ENCODE data around the gene POLD4.

Gene POLD4

DNA sequence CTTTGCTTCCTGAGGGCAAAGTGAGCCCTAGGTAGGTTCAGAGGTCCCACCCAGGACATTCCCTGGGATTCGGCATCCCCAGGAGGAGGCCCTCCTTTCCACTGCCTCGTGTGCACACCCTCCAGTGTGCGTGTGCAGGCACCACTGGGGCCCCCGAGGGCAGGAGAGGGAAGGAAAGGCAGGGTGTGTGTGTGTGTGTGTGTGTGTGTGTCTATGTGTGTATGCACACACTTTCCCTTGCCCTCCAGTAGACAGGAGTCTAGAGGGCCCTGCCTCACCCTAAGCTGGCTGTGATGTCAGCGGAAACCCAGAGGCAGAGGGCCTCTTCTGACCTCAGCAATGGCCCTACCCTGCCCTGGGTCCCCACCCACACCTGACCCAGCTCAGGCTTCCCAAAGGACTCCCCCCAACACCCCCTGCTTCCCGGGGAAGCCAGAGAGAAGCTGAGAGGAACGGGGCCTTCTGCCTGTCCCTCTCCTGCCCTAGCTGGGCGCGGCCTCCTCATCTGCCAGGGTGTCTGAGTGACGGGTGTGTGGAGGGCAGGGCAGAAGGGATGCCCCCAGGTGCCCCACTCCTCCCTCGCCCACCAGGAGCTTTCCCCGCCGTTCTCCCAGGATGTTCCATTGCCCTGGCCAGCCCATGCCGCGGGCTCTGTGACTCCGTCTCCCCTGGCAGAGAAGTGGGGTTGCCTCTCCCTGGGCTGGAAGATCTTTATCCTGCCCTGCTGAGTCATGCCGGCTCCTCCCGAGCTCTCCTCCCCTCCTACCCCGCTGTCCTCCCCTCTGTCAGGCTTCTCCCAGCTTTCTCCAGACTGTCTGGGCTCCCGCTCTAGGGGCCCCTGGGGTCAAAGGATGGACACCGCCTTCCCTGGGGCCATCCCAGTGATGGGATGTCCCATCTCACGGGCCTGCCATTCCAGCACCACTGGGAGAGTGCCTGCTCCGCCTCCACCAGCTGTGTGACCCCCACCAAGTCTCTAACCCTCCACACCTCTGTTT is 26.0 kb upstream of the POLD4 start:
- no peak for DNase-seq
- no peaks in the 10 kb centered on the region for H3K36me3 Mint-ChIP-seq
- CTCF ChIA-PET, result interaction anchor here (1.1 to 24.9 kb wide), 4 partner anchors 10 to 116 kb away, joined by 3 to 564 read pairs (median 60); partner anchors contain the start of gene POLD4
- H3K4me1 Mint-ChIP-seq, result peaks cover 15% of the 10 kb centered on the region
- H3K9me3 Mint-ChIP-seq, result no peaks in the 10 kb centered on the region
- no peak overlapping the region for H3K4me3 Mint-ChIP-seq
- H3K27ac Mint-ChIP-seq, result no peak overlapping the region
- H3K27me3 Mint-ChIP-seq, result peaks cover 88% of the 10 kb centered on the region

DNA sequence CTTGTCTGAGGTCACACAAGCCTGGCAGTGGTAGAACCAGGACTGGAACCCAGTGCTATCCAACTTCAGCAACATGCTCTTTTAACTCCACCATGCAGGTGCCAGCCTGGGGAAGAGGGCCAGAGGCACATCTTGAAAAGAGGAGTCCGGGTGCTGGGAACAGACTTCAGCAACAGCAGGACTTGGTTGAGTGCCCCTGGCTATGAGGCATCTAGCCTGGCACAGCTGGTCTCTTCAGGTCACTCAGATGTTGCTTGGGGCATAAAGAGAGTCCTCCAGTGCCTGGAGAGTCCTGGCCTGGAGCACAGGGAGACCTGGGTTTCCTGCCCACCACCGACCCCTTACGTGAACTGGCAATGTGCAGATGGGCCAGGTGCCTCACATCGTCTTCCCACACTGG is 25.2 kb upstream of the POLD4 start:
- no peaks in the 10 kb centered on the region for H3K9me3 Mint-ChIP-seq
- no peaks in the 10 kb centered on the region for H3K36me3 Mint-ChIP-seq
- peaks cover 22% of the 10 kb centered on the region for H3K4me1 Mint-ChIP-seq
- no peak overlapping the region for H3K27ac Mint-ChIP-seq
- DNase-seq, result no peak
- peaks cover 88% of the 10 kb centered on the region for H3K27me3 Mint-ChIP-seq
- no peak overlapping the region for H3K4me3 Mint-ChIP-seq
- CTCF ChIA-PET, result interaction anchor here (1.1 to 24.9 kb wide), 5 partner anchors 8 to 116 kb away, joined by 3 to 564 read pairs (median 7); partner anchors contain the start of gene POLD4

DNA sequence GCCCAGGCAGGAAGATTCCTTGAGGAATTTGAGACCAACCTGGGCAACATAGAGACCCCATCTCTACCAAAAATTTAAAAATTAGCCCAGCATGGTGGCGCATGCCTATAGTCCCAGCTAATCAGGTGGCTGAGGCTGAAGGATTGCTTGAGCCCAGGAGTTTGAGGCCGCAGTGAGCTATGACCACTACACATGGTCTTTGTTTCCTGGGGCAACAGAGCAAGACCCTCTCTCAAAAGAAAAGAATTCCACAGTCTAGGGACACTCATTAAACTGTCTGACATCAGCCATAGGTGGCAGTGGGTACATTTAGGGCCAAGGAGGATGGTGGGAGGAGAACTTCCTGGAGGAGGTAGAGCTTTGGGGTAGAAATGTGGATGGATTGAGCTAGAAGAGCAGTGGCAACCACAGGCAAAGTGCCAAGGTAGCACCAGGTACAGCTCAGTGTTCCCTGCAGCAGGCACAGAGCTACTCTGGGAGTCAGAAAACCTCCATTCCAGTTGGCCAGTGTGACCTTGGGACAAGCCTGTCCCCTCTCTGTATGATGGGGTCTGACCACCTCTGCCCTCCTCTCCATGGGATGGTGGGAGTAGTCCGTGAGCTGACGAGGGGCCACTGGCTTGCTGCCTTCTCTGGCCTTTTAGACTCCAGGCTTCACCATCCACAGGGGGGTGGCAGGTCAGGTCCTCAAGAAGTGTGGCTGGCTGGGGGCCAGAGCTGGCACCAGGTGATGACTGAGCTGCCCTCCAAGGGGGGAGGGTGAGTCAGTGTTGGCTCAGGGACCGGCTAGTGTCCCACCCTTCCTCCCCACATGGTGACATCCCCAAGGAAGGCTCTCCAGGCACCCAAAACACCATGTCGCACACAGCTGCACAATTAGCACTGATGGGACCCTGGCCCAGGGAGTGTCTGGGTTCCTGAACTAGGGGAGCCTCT is 23.8 kb upstream of the POLD4 start:
- DNase-seq, result no peak
- H3K27me3 Mint-ChIP-seq, result peaks cover 94% of the 10 kb centered on the region
- no peaks in the 10 kb centered on the region for H3K9me3 Mint-ChIP-seq
- H3K4me1 Mint-ChIP-seq, result peaks cover 22% of the 10 kb centered on the region
- CTCF ChIA-PET, result interaction anchor here (1.8 to 24.9 kb wide), 3 partner anchors 10 to 31 kb away, joined by 7 to 564 read pairs (median 116); partner anchors contain the start of gene POLD4
- H3K36me3 Mint-ChIP-seq, result no peaks in the 10 kb centered on the region
- H3K4me3 Mint-ChIP-seq, result no peak overlapping the region
- no peak overlapping the region for H3K27ac Mint-ChIP-seq

DNA sequence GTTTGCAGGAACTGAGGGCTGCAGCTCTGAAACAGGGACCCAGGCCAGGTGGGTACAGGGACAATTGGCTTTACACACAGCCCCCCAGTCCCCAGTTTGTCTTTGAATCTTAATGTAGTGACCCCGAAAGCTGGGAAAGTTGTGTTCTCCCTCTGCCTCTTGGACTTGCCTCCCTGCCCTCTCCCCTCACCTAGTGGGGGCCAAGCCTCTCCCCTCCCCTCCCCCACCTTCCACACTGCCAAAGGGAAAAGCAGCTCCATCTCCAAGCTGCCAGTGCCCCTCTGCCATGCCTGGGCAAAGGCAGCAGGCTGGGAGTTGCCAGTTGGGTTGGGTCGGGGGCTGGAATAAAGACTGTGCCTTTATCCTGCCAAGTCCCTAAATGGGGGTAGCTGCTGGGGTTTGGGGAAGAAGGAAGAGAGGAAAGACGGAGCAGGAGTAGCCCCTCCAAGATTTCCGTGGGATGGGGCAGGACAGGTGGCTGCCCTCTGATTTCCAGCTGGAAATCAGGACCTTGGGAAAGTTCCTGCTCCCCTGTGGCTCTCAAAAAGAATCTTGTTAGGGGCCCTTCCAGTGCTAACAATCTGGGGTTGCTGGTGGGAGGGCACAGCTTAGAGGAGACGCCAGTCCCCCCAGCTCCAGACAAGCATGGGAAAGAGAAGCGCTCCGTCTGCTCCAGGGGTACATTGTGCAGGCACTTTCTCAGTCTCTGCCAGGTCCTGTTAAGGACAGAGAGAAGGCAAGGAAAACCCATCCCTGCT is 22.9 kb upstream of the POLD4 start:
- H3K4me3 Mint-ChIP-seq, result no peak overlapping the region
- DNase-seq, result no peak
- CTCF ChIA-PET, result interaction anchor here (8.2 to 24.9 kb wide), 2 partner anchors 22 to 31 kb away, joined by 116 to 564 read pairs; partner anchors contain the start of gene POLD4
- H3K4me1 Mint-ChIP-seq, result peaks cover 28% of the 10 kb centered on the region
- H3K9me3 Mint-ChIP-seq, result no peaks in the 10 kb centered on the region
- H3K27ac Mint-ChIP-seq, result no peak overlapping the region
- H3K27me3 Mint-ChIP-seq, result peaks cover 96% of the 10 kb centered on the region
- no peaks in the 10 kb centered on the region for H3K36me3 Mint-ChIP-seq

DNA sequence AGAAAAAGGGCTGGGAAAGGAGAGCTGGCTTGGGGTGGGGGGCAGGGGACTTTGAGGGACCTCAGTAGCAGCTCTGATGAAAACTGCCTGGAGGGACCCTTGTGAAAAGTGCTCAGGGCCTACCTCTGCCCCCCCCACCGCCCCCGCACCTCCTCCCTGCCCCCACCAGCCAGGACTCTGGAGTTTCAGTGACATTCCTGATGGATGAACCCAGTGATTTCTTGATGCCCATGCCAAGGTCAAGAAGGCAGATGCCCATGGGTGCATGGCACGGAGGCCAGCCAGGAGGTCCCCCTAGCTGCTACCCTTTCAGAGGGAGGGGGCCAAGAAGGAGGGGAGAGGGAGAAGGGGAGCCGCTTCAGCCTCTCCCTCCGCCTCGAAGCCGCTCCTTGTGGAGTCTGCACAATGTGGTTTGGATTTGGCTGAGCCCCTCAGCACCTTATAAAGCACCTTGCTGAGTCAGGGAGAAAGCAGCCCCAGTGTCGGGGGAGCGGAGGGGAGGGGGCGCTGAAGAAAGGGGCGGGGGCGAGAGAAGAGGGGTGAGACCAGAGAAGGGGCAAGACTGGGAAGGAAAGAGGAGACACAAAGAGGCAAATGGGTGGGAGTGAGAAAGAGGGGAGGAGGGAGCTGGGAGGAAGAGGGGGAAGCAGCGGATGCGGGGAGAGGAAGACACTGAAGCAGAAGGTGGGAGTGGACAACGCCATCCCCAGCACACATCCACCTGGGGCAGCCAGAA is 22.1 kb upstream of the POLD4 start:
- Mint-ChIP-seq H3K27ac (no peak overlapping the region), H3K4me3 (no peak overlapping the region), H3K9me3 (no peaks in the 10 kb centered on the region), H3K27me3 (peaks cover 96% of the 10 kb centered on the region), H3K4me1 (peaks cover 31% of the 10 kb centered on the region), H3K36me3 (no peaks in the 10 kb centered on the region)
- no peak for DNase-seq
- CTCF ChIA-PET, result interaction anchor here (2.0 to 24.9 kb wide), 3 partner anchors 13 to 30 kb away, joined by 13 to 564 read pairs (median 116); partner anchors contain the start of gene POLD4

DNA sequence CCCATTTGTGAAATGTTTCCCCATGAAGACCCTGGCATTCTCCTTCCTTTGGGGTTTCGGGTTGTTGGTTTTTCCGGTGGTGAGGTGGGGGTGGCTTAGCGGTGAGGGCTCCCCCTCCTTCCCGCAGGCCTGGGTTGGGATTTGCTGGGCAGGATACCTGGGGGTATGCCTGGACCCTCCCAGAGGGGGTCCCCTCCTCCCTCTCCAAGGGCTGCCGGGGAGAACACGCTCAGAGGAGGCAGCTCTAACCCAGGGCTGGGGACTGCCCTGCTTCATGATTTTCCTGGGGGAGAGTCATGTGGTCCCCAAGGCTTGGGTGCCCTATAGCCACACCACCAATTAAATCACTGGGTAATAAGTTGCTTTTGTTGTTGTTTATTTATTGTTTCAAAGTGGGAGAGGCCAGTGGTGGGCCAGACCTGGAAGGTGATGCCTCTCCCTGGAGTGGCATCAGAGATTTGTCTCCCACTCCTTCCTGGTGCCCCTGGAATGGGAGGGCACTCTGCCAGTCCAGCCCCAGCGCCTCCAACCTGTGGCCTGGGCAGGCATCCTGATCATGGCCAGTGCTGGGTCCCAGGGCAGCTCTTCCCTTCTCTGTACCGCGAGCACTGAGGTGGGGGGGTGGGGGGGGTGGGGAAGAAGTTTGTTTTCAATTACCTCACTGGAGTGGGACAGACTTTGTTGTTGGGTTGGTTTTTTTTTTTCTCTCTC is 21.4 kb upstream of the POLD4 start:
- CTCF ChIA-PET, result interaction anchor here (0.9 to 24.9 kb wide), 9 partner anchors 8 to 113 kb away, joined by 3 to 564 read pairs (median 7); partner anchors contain the start of gene POLD4
- peaks cover 96% of the 10 kb centered on the region for H3K27me3 Mint-ChIP-seq
- no peaks in the 10 kb centered on the region for H3K9me3 Mint-ChIP-seq
- no peaks in the 10 kb centered on the region for H3K36me3 Mint-ChIP-seq
- H3K4me3 Mint-ChIP-seq, result no peak overlapping the region
- H3K27ac Mint-ChIP-seq, result no peak overlapping the region
- DNase-seq, result no peak
- peaks cover 33% of the 10 kb centered on the region for H3K4me1 Mint-ChIP-seq

DNA sequence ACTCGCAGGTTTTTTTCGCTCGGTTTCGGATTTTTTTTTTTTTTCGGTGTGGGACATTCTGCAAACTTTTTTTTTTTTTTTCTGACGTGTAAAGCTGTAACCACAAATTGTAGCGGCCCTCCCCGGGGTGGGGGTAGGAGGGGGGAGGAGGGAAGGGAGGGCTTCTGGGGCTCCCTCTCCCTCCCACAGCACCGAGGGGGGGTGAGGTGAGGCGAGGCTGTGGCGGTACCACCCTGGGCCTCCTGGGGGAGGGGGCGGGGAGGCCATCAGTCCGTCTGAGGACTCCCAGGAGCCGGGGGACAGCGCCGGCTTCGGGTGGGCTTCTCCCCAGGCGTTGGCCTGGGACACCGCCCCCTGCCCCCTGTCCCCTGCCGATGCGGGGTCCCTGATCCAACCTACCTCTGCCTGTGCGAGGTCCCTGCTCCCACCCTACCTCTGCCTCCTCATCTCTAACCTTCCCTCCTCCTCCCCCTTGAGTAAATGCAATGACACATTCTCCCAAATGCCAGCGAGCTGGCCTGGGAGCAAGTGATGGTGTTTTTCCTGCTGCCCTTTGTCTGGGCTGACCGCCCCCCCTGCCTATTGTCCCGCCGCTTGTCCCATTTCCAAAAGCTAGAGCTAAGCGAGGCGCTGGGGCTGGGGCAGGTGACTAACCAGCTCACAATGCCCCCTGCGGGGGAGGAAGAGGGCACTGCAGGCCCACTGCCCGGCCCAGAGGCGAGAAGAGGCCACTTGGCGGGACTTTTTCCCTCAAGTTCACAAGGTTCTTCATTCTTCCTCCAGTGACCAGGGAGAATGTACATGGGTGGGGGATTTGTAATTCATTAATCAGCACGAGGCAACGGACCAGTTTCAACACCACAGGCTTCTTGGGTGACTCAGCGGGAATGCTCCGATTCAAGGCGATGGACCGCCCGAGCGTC is 20.6 kb upstream of the POLD4 start:
- H3K4me3 Mint-ChIP-seq, result peak overlapping the region; percentile 80
- peak; percentile 79 for DNase-seq
- peaks cover 35% of the 10 kb centered on the region for H3K4me1 Mint-ChIP-seq
- H3K27ac Mint-ChIP-seq, result peak overlapping the region; percentile 37
- H3K9me3 Mint-ChIP-seq, result no peaks in the 10 kb centered on the region
- CTCF ChIA-PET, result interaction anchor here (0.9 to 24.9 kb wide), 10 partner anchors 8 to 292 kb away, joined by 3 to 564 read pairs (median 6); partner anchors contain the start of gene POLD4
- peaks cover 96% of the 10 kb centered on the region for H3K27me3 Mint-ChIP-seq
- no peaks in the 10 kb centered on the region for H3K36me3 Mint-ChIP-seq

DNA sequence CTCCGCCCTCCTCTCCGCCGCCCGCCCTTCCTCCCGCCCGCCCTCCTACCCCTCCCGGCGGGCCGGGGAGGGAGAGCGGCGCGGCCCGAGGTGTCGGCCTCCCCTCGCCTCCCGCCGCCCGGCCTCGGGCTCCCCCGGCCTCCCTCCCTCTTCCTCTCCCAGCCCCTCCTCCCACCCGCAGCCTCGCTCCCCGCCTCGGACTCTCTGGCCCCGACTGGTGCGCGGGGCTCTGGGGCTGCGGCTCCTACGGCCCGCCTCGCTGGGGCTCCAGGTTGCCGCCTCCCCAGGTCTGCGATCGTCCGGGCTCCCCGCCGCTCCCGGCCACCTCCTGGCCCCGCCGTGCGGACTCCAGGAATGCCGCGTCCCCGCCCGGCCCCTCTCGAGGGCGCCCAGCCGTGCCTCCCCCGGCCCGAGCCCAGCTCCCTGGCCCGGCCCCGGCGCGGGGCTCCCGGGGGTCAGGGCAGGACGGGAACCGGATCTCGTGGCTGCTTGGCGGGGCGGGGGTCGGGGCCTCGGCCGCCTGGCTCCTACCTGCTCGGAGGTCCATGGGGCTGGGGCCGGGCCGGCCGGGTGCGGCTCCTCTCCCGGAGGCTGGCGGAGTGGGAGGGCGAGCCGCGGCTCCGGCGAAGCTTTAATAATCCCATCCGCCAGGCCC is 19.8 kb upstream of the POLD4 start, which contains the start of gene CLCF1:
Gene CLCF1, minus strand, starts transcription at position 606 of the 655 bp plus-strand sequence. Its CDS starts 59 bp downstream, at position 547.
- peaks cover 97% of the 10 kb centered on the region for H3K27me3 Mint-ChIP-seq
- peak; percentile 49 for DNase-seq
- H3K4me3 Mint-ChIP-seq, result peak within 1 kb of the TSS; percentile 80
- CTCF ChIA-PET, result interaction anchor here (1.4 to 24.9 kb wide), 6 partner anchors 10 to 111 kb away, joined by 3 to 564 read pairs (median 10); partner anchors contain the start of gene POLD4
- no peaks in the 10 kb centered on the region for H3K36me3 Mint-ChIP-seq
- H3K4me1 Mint-ChIP-seq, result peaks cover 41% of the 10 kb centered on the region
- no peaks in the 10 kb centered on the region for H3K9me3 Mint-ChIP-seq
- peak within 1 kb of the TSS; percentile 37 for H3K27ac Mint-ChIP-seq

DNA sequence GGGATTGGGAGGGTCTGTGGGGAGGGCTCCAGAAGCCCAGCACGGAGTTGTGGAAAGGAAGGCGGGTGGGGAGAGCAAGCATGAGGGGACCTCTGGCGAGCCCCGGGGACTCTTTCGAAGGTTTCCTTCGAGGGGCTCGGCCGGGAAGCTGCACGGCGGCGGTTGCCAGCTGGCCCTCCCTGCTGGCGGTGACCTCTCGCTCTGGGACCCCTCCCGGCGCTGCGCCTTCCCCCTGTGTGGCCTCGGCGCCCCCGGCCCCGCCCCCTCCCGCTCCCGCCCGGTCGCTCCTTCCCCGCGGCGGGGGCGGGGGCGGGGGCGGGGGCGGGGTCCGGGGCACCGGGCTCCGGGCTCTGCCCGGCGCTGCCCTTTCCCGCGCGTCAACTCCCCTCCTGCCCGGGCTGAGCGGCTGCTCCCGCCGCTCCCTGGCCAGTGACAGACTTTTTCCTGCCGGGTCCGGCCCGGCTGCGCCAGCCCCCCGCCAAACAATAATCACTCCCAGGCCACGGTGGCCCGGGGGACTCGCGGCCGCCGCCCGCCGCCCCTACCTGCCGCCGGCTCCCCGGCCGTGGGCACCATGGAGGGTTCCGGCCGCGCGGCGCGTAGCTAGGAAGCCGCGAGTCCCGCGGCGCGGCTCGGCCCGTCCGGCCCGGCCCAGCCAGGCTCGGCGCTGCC is 19.1 kb upstream of the POLD4 start:
- no peak overlapping the region for H3K27ac Mint-ChIP-seq

DNA sequence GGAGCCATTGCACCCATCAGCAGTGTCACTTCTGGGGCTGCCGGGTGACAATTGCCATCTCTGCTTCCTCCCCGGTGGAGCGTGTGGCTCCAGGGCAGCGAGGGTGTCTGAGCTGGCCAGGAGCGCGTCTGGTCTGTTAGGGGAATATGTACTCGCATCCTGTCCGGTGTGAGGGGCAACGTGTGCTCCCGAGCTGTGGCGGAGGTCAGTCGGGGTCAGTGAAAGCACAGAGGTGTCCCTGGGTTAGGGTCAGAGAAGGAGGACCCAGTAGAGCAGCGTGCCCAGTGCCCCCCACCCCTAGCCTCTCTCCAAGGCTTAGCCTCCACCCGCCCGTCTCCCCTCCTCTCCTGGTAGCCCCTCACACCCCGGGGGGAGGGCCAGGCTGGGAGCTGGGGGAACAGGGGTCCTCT is 18.6 kb upstream of the POLD4 start:
- peaks cover 42% of the 10 kb centered on the region for H3K4me1 Mint-ChIP-seq
- H3K9me3 Mint-ChIP-seq, result no peaks in the 10 kb centered on the region
- DNase-seq, result no peak
- no peak overlapping the region for H3K27ac Mint-ChIP-seq
- peaks cover 100% of the 10 kb centered on the region for H3K27me3 Mint-ChIP-seq
- no peaks in the 10 kb centered on the region for H3K36me3 Mint-ChIP-seq
- CTCF ChIA-PET, result interaction anchor here (1.4 to 24.9 kb wide), 3 partner anchors 11 to 18 kb away, joined by 4 to 564 read pairs (median 46); partner anchors contain the start of gene POLD4
- peak overlapping the region; percentile 66 for H3K4me3 Mint-ChIP-seq

More for the DNA sequence above, 19.1 kb upstream of the POLD4 start:
- H3K4me3 Mint-ChIP-seq, result no peak overlapping the region
- peak; percentile 50 for DNase-seq
- H3K9me3 Mint-ChIP-seq, result no peaks in the 10 kb centered on the region
- H3K36me3 Mint-ChIP-seq, result no peaks in the 10 kb centered on the region
- H3K4me1 Mint-ChIP-seq, result peaks cover 42% of the 10 kb centered on the region
- CTCF ChIA-PET, result interaction anchor here (2.0 to 24.9 kb wide), 4 partner anchors 10 to 27 kb away, joined by 7 to 564 read pairs (median 29); partner anchors contain the start of gene POLD4
- peaks cover 100% of the 10 kb centered on the region for H3K27me3 Mint-ChIP-seq
